Progenitor cell of endocrine pancreas (in vitro differentiated cells): ENCODE data around the gene ACAP2. TPM values are rescaled to one million over a fixed set of nuclear protein-coding genes. Genes with fewer than 3 reads are reported as not detected.

Source experiments
- DNase-seq: peaks from one replicate; pipeline ENCODE4 v3.0.0; 2021; ENCODE audit warnings: low spot score; ENCODE audit not compliant: unreplicated experiment
- H3K27ac Mint-ChIP-seq: 2 replicates; pipeline ENCODE4 v1.8.0; 2021; ENCODE audit warnings: mild to moderate bottlenecking, moderate library complexity, mixed read lengths
- H3K27me3 Mint-ChIP-seq: 2 replicates; pipeline ENCODE4 v1.8.0; 2021; ENCODE audit warnings: mixed read lengths
- H3K36me3 Mint-ChIP-seq: 2 replicates; pipeline ENCODE4 v1.8.0; 2022; ENCODE audit warnings: mixed read lengths; ENCODE audit not compliant: insufficient read depth
- H3K4me1 Mint-ChIP-seq: 2 replicates; pipeline ENCODE4 v1.8.0; 2021; ENCODE audit warnings: low read depth, mixed read lengths
- H3K4me3 Mint-ChIP-seq: 2 replicates; pipeline ENCODE4 v1.8.0; 2021; ENCODE audit warnings: low read depth, mild to moderate bottlenecking, moderate library complexity, mixed read lengths
- H3K9me3 Mint-ChIP-seq: 2 replicates; pipeline ENCODE4 v1.8.0; 2021; ENCODE audit warnings: low read depth, mixed read lengths
- total RNA-seq: library from RNA; stranded (reverse); gene quantifications from 2 replicates; pipeline ENCODE4 v1.2.1, GENCODE V29; 2021
- TF ChIP-seq, protein P1 (sequence below): fragments of 200-600 bp; sonication (generic); IDR thresholded peaks from one replicate; pipeline ENCODE4 v1.5.0; 2021; ENCODE audit warnings: antibody characterized with exemption, mild to moderate bottlenecking; ENCODE audit not compliant: unreplicated experiment

Gene ACAP2
- total RNA-seq, 1 donor from 2014 or later = 34.2 TPM

DNA sequence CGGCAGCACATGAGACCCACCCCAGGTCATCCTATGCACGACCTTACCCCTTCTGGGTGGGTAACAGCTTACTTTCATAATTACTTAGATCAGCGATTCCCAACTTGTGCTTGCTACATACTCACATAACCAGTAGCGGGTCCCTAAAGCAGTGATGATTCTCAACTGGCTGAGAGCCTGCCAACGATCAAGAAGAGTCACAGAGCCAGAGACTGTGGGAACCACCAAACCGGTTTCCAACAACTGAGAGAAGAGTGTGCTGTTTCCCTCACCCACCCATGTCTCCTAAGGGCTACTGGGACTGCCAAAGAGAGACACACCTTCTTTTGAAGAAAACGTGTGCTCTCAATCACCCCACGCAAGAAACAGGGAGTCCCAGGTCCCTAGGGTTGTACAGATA is 159.9 kb downstream of the ACAP2 start:
- peak overlapping the region; percentile 62 for H3K27ac Mint-ChIP-seq
- TF ChIP-seq, protein P1, sequence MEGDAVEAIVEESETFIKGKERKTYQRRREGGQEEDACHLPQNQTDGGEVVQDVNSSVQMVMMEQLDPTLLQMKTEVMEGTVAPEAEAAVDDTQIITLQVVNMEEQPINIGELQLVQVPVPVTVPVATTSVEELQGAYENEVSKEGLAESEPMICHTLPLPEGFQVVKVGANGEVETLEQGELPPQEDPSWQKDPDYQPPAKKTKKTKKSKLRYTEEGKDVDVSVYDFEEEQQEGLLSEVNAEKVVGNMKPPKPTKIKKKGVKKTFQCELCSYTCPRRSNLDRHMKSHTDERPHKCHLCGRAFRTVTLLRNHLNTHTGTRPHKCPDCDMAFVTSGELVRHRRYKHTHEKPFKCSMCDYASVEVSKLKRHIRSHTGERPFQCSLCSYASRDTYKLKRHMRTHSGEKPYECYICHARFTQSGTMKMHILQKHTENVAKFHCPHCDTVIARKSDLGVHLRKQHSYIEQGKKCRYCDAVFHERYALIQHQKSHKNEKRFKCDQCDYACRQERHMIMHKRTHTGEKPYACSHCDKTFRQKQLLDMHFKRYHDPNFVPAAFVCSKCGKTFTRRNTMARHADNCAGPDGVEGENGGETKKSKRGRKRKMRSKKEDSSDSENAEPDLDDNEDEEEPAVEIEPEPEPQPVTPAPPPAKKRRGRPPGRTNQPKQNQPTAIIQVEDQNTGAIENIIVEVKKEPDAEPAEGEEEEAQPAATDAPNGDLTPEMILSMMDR = no peak

DNA sequence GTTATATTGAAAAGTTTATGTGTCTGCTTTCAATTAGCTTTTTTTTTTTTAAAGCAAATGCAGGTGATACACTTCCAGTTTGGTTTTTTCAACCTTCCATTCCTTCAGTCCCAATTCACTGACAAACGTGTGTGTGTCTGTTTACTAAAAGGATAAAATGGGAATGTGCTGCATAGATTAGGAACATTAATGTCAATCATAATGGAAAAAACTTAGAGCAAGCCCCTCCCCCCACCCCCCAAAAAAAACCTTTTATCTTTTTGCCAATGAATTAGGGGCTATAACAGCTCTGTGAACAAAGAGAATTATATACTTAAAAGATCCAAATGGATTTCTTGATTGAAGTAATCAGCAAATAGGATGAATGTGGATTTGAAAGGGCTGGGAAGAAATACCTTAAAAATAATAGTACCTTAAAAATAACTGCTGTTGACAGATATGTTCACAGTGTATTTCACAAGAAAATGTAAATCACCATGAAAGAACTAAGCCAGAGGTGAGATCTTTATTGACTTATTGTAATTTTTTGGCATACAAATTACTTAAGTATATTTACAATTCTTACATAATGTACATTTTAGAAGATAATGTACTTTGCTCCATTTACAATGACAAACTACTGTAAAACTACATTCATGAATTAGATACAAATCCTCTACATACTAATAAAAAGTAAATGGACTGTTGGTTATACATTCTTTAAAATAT is 168.4 kb downstream of the ACAP2 start:
- no peak for DNase-seq
- Mint-ChIP-seq H3K4me1 (peaks cover 14% of the 10 kb centered on the region), H3K36me3 (no peaks in the 10 kb centered on the region), H3K27ac (no peak overlapping the region), H3K27me3 (no peaks in the 10 kb centered on the region), H3K9me3 (no peaks in the 10 kb centered on the region), H3K4me3 (no peak overlapping the region)
- TF ChIP-seq, protein P1 = no peak

More for the DNA sequence above, 159.9 kb downstream of the ACAP2 start:
- Mint-ChIP-seq H3K4me1 (peaks cover 25% of the 10 kb centered on the region), H3K36me3 (peaks cover 7% of the 10 kb centered on the region), H3K9me3 (no peaks in the 10 kb centered on the region), H3K27me3 (peaks cover 9% of the 10 kb centered on the region), H3K4me3 (no peak overlapping the region)
- DNase-seq = no peak

GRCh38 chr3:195271410-195272243 is 171.2 kb downstream of the ACAP2 start:
- Mint-ChIP-seq H3K9me3 (no peaks in the 10 kb centered on the region), H3K27ac (peak overlapping the region; percentile 86), H3K4me3 (peak overlapping the region; percentile 81), H3K27me3 (no peaks in the 10 kb centered on the region), H3K4me1 (peaks cover 14% of the 10 kb centered on the region), H3K36me3 (peaks cover 5% of the 10 kb centered on the region)
- TF ChIP-seq, protein P1 = peak; percentile 99
- peak; percentile 84 for DNase-seq

DNA sequence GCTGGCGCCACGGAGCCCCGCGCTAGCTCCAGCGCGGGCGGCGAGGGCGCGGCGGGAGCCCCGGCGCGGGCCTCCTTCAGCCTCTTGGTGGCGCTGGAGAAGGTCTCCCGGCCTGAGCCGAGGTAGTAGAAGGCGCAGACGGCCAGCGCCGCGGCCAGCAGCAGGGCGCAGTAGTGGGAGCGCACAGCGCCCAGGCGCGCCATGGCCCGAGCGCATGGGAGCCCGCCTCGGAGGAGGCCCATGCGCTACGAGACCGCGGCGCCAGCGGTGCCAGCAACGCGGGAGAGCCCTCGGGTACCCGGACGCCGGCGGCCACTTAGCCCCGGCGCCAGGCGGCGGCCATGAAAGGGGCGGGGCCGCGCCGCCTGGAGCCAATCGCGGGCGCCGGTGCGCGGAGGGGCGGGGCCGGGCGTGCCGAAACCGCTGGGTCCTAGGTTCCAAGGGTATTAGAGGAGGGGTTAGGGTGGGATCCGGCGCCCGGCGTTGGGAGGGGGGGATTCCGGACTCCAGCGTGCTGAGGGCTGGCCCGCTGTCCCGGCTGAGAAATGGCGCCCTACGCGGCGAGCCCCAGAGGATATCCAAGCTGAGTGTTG is 171.9 kb downstream of the ACAP2 start, which contains the start of gene XXYLT1:
TSS of gene XXYLT1 (minus strand) at position 343 of the 593 bp plus-strand sequence. CDS start at position 242, 101 bp downstream.
- Mint-ChIP-seq H3K4me1 (peaks cover 14% of the 10 kb centered on the region), H3K4me3 (peak within 1 kb of the TSS; percentile 81), H3K9me3 (no peaks in the 10 kb centered on the region), H3K27ac (peak within 1 kb of the TSS; percentile 86), H3K27me3 (no peaks in the 10 kb centered on the region), H3K36me3 (peaks cover 5% of the 10 kb centered on the region)
- peak; percentile 87 for DNase-seq
- TF ChIP-seq, protein P1 = peak; percentile 66
